Activated naive CD4-positive, alpha-beta T cell (primary cell): ENCODE data around the gene RMC1.
"Not testable (repeated sequence)": the region's sequence is repeated elsewhere in the genome, so short reads cannot be mapped to it uniquely, and the experiment has no call there.

Experiments
- DNase-seq, 4 experiments: peaks; one replicate each; lab custom pipeline; 2025; lab: John Stamatoyannopoulos, UW

Gene RMC1

GRCh38 chr18:23498117-23498516 is 5.2 kb upstream of the RMC1 start:
- no peak for DNase-seq

GRCh38 chr18:23498877-23499276 is 4.4 kb upstream of the RMC1 start:
- peak; percentile 11 to 49 (median 26) for DNase-seq

GRCh38 chr18:23499291-23499781 is 4.0 kb upstream of the RMC1 start:
- DNase-seq, result no peak

- no peak for DNase-seq
Observed at GRCh38 chr18:23501626-23502025, 1.7 kb upstream of the RMC1 start.

GRCh38 chr18:23502516-23503037 is 734 bp upstream of the RMC1 start:
- DNase-seq, result no peak

- peak in 1 of 4 experiments; percentile 5 for DNase-seq
Observed at GRCh38 chr18:23503963-23504344, 643 bp downstream of the RMC1 start.

- no peak for DNase-seq
Observed at GRCh38 chr18:23504720-23505119, 1.4 kb downstream of the RMC1 start.

GRCh38 chr18:23506393-23506792 is 3.1 kb downstream of the RMC1 start:
- DNase-seq, result no peak

- not testable (repeated sequence) for DNase-seq
Observed at GRCh38 chr18:23510923-23511322, 7.6 kb downstream of the RMC1 start.

- DNase-seq, result not testable (repeated sequence)
Observed at GRCh38 chr18:23512216-23512615, 8.9 kb downstream of the RMC1 start.

GRCh38 chr18:23512641-23513040 is 9.3 kb downstream of the RMC1 start:
- no peak for DNase-seq

GRCh38 chr18:23515911-23516546 is 12.7 kb downstream of the RMC1 start:
- peak; percentile 20 to 52 (median 38) for DNase-seq

- DNase-seq, result no peak
Observed at GRCh38 chr18:23519734-23520133, 16.4 kb downstream of the RMC1 start.

GRCh38 chr18:23521271-23521670 is 18.0 kb downstream of the RMC1 start:
- DNase-seq, result no peak

- DNase-seq, result no peak
Observed at GRCh38 chr18:23521907-23522306, 18.6 kb downstream of the RMC1 start.

- DNase-seq, result no peak
Observed at GRCh38 chr18:23523429-23524212, 20.3 kb downstream of the RMC1 start.

GRCh38 chr18:23524213-23524707 is 20.9 kb downstream of the RMC1 start:
- DNase-seq, result no peak

GRCh38 chr18:23526501-23527063 is 23.3 kb downstream of the RMC1 start:
- DNase-seq, result no peak

- DNase-seq, result no peak
Observed at GRCh38 chr18:23528580-23529472, 25.5 kb downstream of the RMC1 start.

GRCh38 chr18:23529604-23530003 is 26.3 kb downstream of the RMC1 start:
- no peak for DNase-seq

- no peak for DNase-seq
Observed at GRCh38 chr18:23530195-23530594, 26.9 kb downstream of the RMC1 start.

- no peak for DNase-seq
Observed at GRCh38 chr18:23531912-23532311, 28.6 kb downstream of the RMC1 start.
